Measurements from ENCODE around the gene MFSD12. TPM values are rescaled to one million over a fixed set of nuclear protein-coding genes. Genes with fewer than 3 reads are reported as not detected.

MFSD12 gene
- total RNA-seq: 287 and 301 TPM in 2 replicates

GRCh38 chr19:3557461-3558248 lies at the start of gene MFSD12:
MFSD12 (minus strand) TSS chr19:3557586; CDS start chr19:3557403, 183 bp downstream.

GRCh38 chr19:3606690-3607289 lies 49.4 kb upstream of the MFSD12 start, which contains the start of gene TBXA2R:
TBXA2R (minus strand) TSS chr19:3606875; CDS start chr19:3600634, 6,241 bp downstream.

GRCh38 chr19:3585301-3586126 lies 28.1 kb upstream of the MFSD12 start, which contains the start of gene GIPC3:
GIPC3 (plus strand) TSS chr19:3585478; CDS start chr19:3585598, 120 bp downstream.

GRCh38 chr19:3572855-3573161 lies 15.4 kb upstream of the MFSD12 start, which contains the start of gene HMG20B:
HMG20B (plus strand) TSS chr19:3572944; CDS start chr19:3573310, 366 bp downstream.

GRCh38 chr19:3538965-3539755 lies 18.2 kb downstream of the MFSD12 start, which contains the start of gene TEKTIP1:
TEKTIP1 (plus strand) TSS chr19:3539174; CDS start chr19:3539178, 4 bp downstream.

GRCh38 chr19:3505598-3506383 lies 51.6 kb downstream of the MFSD12 start, which contains the start of gene FZR1:
FZR1 (plus strand) TSS chr19:3506311; CDS start chr19:3522990, 16,679 bp downstream.

GRCh38 chr19:3500429-3501101 lies 56.8 kb downstream of the MFSD12 start, which contains the start of gene DOHH:
DOHH (minus strand) TSS chr19:3500674; CDS start chr19:3496814, 3,860 bp downstream.

Other genes with a start within 250 kb of the MFSD12 start
- gene NFIC, start 191.0 kb downstream of the MFSD12 start, total RNA-seq: 46.8 and 52.0 TPM in 2 replicates
- gene SMIM24, start 77.1 kb downstream of the MFSD12 start, total RNA-seq: 3.2 TPM in 1 of 2 replicates, not detected in the other
- not detected in 2 replicates for gene SMIM44, start 74.1 kb downstream of the MFSD12 start, total RNA-seq
- gene DOHH, start 56.9 kb downstream of the MFSD12 start, total RNA-seq: 19.5 and 32.6 TPM in 2 replicates
- 38.2 and 76.3 TPM in 2 replicates for gene FZR1, start 51.3 kb downstream of the MFSD12 start, total RNA-seq
- gene TEKTIP1, start 18.4 kb downstream of the MFSD12 start, total RNA-seq: not detected in 2 replicates
- 131 and 145 TPM in 2 replicates for gene HMG20B, start 15.4 kb upstream of the MFSD12 start, total RNA-seq
- gene GIPC3, start 27.9 kb upstream of the MFSD12 start, total RNA-seq: 0.49 and 0.89 TPM in 2 replicates
- 2.8 and 2.9 TPM in 2 replicates for gene TBXA2R, start 49.3 kb upstream of the MFSD12 start, total RNA-seq
- 34.7 and 35.1 TPM in 2 replicates for gene CACTIN, start 69.2 kb upstream of the MFSD12 start, total RNA-seq
- gene PIP5K1C, start 142.9 kb upstream of the MFSD12 start, total RNA-seq: 43.7 and 67.4 TPM in 2 replicates
- 2.5 TPM in 1 of 2 replicates, not detected in the other for gene TJP3, start 150.8 kb upstream of the MFSD12 start, total RNA-seq
- gene APBA3, start 204.1 kb upstream of the MFSD12 start, total RNA-seq: 26.7 and 35.7 TPM in 2 replicates
- gene MRPL54, start 205.1 kb upstream of the MFSD12 start, total RNA-seq: 72.1 and 76.9 TPM in 2 replicates
- not detected in 2 replicates for gene RAX2, start 214.6 kb upstream of the MFSD12 start, total RNA-seq
- 0.13 TPM in 1 of 2 replicates, not detected in the other for gene MATK, start 228.8 kb upstream of the MFSD12 start, total RNA-seq